Liver (tissue), 9 donors: ENCODE data around the gene PNPLA6. TPM values are rescaled to one million over a fixed set of nuclear protein-coding genes. Genes with fewer than 3 reads are reported as not detected.

ENCODE experiments used
- DNase-seq: peaks from one replicate; pipeline ENCODE4 v3.0.0-alpha.2; 2017; ENCODE audit warnings: low spot score
- H3K27ac ChIP-seq, 2 donors: one replicate each; pipeline ENCODE4 v1.7.0; 2013; ENCODE audit warnings: inconsistent platforms in 2 of 2, low read length in 2 of 2, control low read depth in 1 of 2, low read depth in 1 of 2, mild to moderate bottlenecking in 1 of 2
- H3K27me3 ChIP-seq, 4 donors: one replicate each; pipeline versions ENCODE4 v1.6.1 to v1.7.0; 2013; ENCODE audit warnings: low read length in 3 of 4, inconsistent platforms in 1 of 4, mild to moderate bottlenecking in 1 of 4, moderate library complexity in 1 of 4; ENCODE audit not compliant: control insufficient read depth in 4 of 4, insufficient read depth in 4 of 4
- H3K36me3 ChIP-seq, 4 donors: one replicate each; pipeline versions ENCODE4 v1.6.1 to v1.7.0; 2013; ENCODE audit warnings: low read length in 3 of 4, mild to moderate bottlenecking in 3 of 4, low read depth in 1 of 4, moderate library complexity in 1 of 4; ENCODE audit not compliant: control insufficient read depth in 4 of 4, insufficient read depth in 3 of 4
- H3K4me1 ChIP-seq, 4 donors: one replicate each; pipeline versions ENCODE4 v1.6.1 to v1.7.0; 2013; ENCODE audit warnings: low read length in 3 of 4, mild to moderate bottlenecking in 3 of 4, moderate library complexity in 1 of 4; ENCODE audit not compliant: control insufficient read depth in 4 of 4, insufficient read depth in 4 of 4
- H3K4me3 ChIP-seq, 3 donors: one replicate each; pipeline versions ENCODE4 v1.6.1 to v1.7.0; 2013; ENCODE audit warnings: low read length in 3 of 3, control low read depth in 1 of 3, low read depth in 1 of 3, mild to moderate bottlenecking in 1 of 3
- H3K9ac ChIP-seq, 2 donors: one replicate each; pipeline ENCODE4 v1.7.0; 2013; ENCODE audit warnings: low read length in 2 of 2, mild to moderate bottlenecking in 2 of 2, moderate library complexity in 2 of 2, control low read depth in 1 of 2, low read depth in 1 of 2
- H3K9me3 ChIP-seq, 4 donors: one replicate each; pipeline versions ENCODE4 v1.6.1 to v1.7.0; 2013; ENCODE audit warnings: low read length in 3 of 4; ENCODE audit not compliant: control insufficient read depth in 4 of 4
- EGR1 ChIP-seq, 2 donors: IDR thresholded peaks; 2 replicates each; pipeline ENCODE4 v1.6.1; 2016 to 2018; ENCODE audit warnings: antibody characterized with exemption in 2 of 2, low read depth in 2 of 2
- FOXA1 ChIP-seq: IDR thresholded peaks from 2 replicates; pipeline ENCODE4 v1.6.1; 2016; ENCODE audit warnings: antibody characterized with exemption
- FOXA2 ChIP-seq: IDR thresholded peaks from 2 replicates; pipeline ENCODE4 v1.6.1; 2016; ENCODE audit warnings: antibody characterized with exemption
- GABPA ChIP-seq, 2 donors: IDR thresholded peaks in 1 of 2; conservative IDR thresholded peaks in 1 of 2; 2 replicates each; pipeline ENCODE4 v1.6.1; 2016; ENCODE audit warnings: antibody characterized with exemption in 2 of 2, mild to moderate bottlenecking in 1 of 2, moderate library complexity in 1 of 2
- HNF4A ChIP-seq, 2 donors: conservative IDR thresholded peaks; 2 replicates each; pipeline ENCODE4 v1.6.1; 2016; ENCODE audit warnings: antibody characterized with exemption in 2 of 2, mild to moderate bottlenecking in 2 of 2
- HNF4G ChIP-seq: IDR thresholded peaks from 2 replicates; pipeline ENCODE4 v1.6.1; 2016; ENCODE audit warnings: antibody characterized with exemption
- JUND ChIP-seq, 2 donors: IDR thresholded peaks; 2 replicates each; pipeline ENCODE4 v1.6.1; 2016; ENCODE audit warnings: antibody characterized with exemption in 2 of 2
- NR2F2 ChIP-seq: IDR thresholded peaks from 2 replicates; pipeline ENCODE4 v1.6.1; 2016; ENCODE audit warnings: antibody characterized with exemption
- RAD21 ChIP-seq, 2 donors: IDR thresholded peaks; 2 replicates each; pipeline ENCODE4 v1.6.1; 2016; ENCODE audit warnings: antibody characterized with exemption in 2 of 2, mild to moderate bottlenecking in 2 of 2
- RXRA ChIP-seq, 2 donors: IDR thresholded peaks; 2 replicates each; pipeline ENCODE4 v1.6.1; 2017 to 2018; ENCODE audit warnings: antibody characterized with exemption in 2 of 2, mild to moderate bottlenecking in 1 of 2
- SP1 ChIP-seq: IDR thresholded peaks from 2 replicates; pipeline ENCODE4 v1.6.1; 2018; ENCODE audit warnings: antibody characterized with exemption, mild to moderate bottlenecking
- YY1 ChIP-seq: IDR thresholded peaks from 2 replicates; pipeline ENCODE4 v1.6.1; 2016; ENCODE audit warnings: antibody characterized with exemption, mild to moderate bottlenecking
- WGBS: extraction: QIAGEN DNeasy Blood & Tissue Kit; methylation state at CpG from one replicate; pipeline ENCODE4 v1.1.7; 2013; 5-methylcytosine and 5-hydroxymethylcytosine counted together
- polyA plus RNA-seq, 2 donors: library from polyadenylated mRNA; stranded (reverse) in 1 of 2; unstranded in 1 of 2; fragments of 200-250 nt in 1 of 2; fragments of >200 nt in 1 of 2; fragmentation: Nextera tagmentation in 1 of 2; extraction: Ambion mirVana in 1 of 2; gene quantifications; one replicate each; pipeline versions ENCODE4 v1.2.1 to v1.2.3, GENCODE V29; 2013 to 2015
- total RNA-seq, 2 donors: library from RNA; depleted of rRNA; stranded (reverse); fragments of >200 nt; gene quantifications; one replicate each; pipeline ENCODE4 v1.2.3, GENCODE V29; 2014
- TF ChIP-seq, protein P1 (sequence below): IDR thresholded peaks from 2 replicates; pipeline ENCODE4 v1.6.1; 2016; ENCODE audit warnings: antibody characterized with exemption
- TF ChIP-seq, protein P2 (sequence below): IDR thresholded peaks from 2 replicates; pipeline ENCODE4 v1.6.1; 2016; ENCODE audit warnings: antibody characterized with exemption
- TF ChIP-seq, protein P3 (sequence below): IDR thresholded peaks from 2 replicates; pipeline ENCODE4 v1.6.1; 2016; ENCODE audit warnings: antibody characterized with exemption, mild to moderate bottlenecking
- TF ChIP-seq, protein P4 (sequence below): fragments of 150-350 bp; IDR thresholded peaks from 2 replicates; pipeline ENCODE4 v1.5.1; 2017; ENCODE audit warnings: improper control_type of control experiment, low read depth, low read length; ENCODE audit not compliant: missing input control
- donor health status: healthy.
- donor health status: healthy.
- donor health status: healthy.
- donor health status: healthy.
- donor health status: healthy.

Gene PNPLA6
- total and polyA plus RNA-seq, 4 donors, result 20.9 to 68.4 (median 28.0) TPM

DNA sequence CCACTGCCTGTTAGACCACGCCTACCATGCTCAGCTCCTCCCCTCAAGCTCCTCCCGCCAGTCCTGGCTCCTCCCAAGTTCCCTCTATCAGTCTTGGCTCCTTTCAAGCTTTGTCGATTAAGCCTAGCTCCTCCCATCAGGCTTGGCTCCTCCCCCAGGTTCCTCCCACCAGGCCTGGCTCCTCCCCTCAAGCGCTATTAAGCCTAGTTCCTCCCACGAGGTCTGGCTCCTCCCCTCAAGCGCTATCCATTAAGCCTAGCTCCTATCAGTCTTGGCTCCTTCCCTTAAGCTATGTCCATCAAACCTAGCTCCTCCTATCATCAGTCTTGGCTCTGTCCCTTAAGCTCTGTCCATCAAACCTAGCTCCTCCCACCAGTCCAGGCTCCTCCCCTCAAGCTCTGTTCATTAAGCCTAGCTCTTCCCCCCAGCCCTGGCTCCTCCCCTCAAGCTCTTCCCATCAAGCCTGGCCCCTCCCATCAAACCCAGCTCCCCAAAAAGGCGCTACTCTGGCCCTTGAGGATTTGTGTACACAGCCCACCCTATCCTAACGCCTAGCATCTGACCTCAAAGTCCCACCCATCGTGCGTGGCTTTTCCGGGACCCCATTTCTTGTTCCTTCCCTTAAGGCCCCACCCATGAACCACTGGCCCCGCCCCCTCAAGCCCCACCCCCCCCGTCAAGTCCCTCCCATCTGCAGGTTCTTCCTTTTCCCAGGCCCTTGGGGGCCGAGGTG, 70.1 kb downstream of the PNPLA6 start:
- TF ChIP-seq YY1, result no peak
- no peak for TF ChIP-seq FOXA1
- no peak for TF ChIP-seq RXRA (IDR thresholded peaks at IDR 0.05)
- no peak for TF ChIP-seq EGR1 (IDR thresholded peaks at IDR 0.05; ENCODE audit: low read depth in 2 of 2)
- TF ChIP-seq HNF4G, result no peak
- no peaks in the 10 kb centered on the region for H3K9me3 ChIP-seq
- no peak for DNase-seq
- no peak overlapping the region for H3K9ac ChIP-seq
- 78% methylated on average over 14 of the region's 14 CpGs for WGBS
- H3K36me3 ChIP-seq, result peaks cover 3 to 27% (median 11%) of the 10 kb centered on the region in 4 donors
- H3K4me1 ChIP-seq, result peaks cover 0 to 8% (median 3%) of the 10 kb centered on the region in 4 donors
- H3K27me3 ChIP-seq, result no peaks in the 10 kb centered on the region
- H3K27ac ChIP-seq, result no peak overlapping the region
- H3K4me3 ChIP-seq, result no peak overlapping the region

DNA sequence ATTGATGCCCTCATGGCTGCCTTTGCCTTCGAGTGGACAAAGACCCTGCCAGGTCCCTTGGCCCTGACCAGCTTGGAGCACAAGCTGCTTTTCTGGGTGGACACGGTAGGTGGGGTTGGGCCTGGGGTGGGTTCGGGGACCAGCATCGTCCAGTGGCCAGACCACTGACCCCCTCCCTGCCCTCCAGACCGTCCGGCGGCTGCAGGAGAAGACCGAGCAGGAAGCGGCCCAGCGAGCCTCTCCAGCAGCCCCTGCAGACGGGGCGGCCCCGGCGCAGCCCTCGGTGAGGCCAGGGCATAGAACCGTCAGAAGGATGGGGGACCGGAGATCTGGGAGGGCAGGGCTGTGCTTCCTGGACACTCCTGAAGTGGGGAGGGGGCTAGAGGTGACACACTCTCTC, 70.8 kb downstream of the PNPLA6 start:
- Histone ChIP-seq H3K9ac (no peak overlapping the region), H3K27me3 (no peaks in the 10 kb centered on the region), H3K4me1 (peaks cover 0 to 8% (median 3%) of the 10 kb centered on the region in 4 donors), H3K4me3 (no peak overlapping the region), H3K9me3 (no peaks in the 10 kb centered on the region), H3K36me3 (peaks cover 3 to 33% (median 13%) of the 10 kb centered on the region in 4 donors), H3K27ac (no peak overlapping the region)
- WGBS, result 89% methylated on average over 17 of the region's 17 CpGs
- no peak for DNase-seq
- no peak for TF ChIP-seq RAD21 (IDR thresholded peaks at IDR 0.05)
- no peak for TF ChIP-seq GABPA (IDR thresholded peaks at IDR 0.05 in 1 of 2, conservative IDR thresholded peaks at IDR 0.05 in 1 of 2)

DNA sequence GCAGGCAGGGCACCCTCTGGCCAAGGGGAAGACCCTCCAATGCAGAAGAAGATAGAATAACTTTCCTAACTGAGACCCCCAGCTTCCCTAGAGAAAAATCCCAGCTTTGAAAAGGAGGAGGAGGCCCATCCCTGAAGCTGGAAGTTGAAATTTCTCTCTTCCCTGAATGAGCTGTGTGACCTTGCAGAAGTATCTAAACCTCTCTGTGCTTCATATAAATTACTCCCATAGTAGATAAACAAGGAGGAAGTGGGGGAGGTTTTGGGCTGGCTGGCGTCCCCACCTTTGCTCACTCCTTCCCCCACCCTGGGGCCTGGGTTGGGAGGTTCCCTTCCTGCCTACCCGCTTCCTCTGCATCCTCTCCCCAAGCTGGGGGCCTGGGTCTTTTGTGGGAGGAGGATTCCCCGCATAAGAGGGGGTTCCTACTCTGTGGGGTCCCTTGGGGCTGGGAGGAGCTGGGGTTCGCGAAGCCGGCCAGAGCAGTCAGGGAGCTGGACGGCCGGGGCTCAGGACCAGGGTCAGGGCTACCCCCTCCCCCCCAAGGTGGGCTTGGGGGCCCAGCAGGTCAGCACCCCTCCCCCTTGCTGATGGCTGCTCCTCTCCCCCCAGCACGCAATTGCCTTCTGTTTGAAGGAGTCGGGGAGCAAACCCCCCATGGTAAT, 71.8 kb downstream of the PNPLA6 start:
- Histone ChIP-seq H3K9ac (no peak overlapping the region), H3K27me3 (no peaks in the 10 kb centered on the region), H3K4me3 (no peak overlapping the region), H3K4me1 (peaks cover 0 to 3% (median under 1%) of the 10 kb centered on the region in 4 donors), H3K36me3 (peaks cover 8 to 43% (median 16%) of the 10 kb centered on the region in 4 donors), H3K27ac (no peak overlapping the region), H3K9me3 (no peaks in the 10 kb centered on the region)
- TF ChIP-seq EGR1 (IDR thresholded peaks at IDR 0.05; ENCODE audit: low read depth in 2 of 2) (no peak), SP1 (no peak), HNF4A (conservative IDR thresholded peaks at IDR 0.05) (no peak), FOXA2 (no peak), RXRA (IDR thresholded peaks at IDR 0.05) (no peak), FOXA1 (no peak), JUND (IDR thresholded peaks at IDR 0.05) (no peak), RAD21 (IDR thresholded peaks at IDR 0.05) (no peak), HNF4G (no peak), YY1 (no peak), NR2F2 (no peak), GABPA (IDR thresholded peaks at IDR 0.05 in 1 of 2, conservative IDR thresholded peaks at IDR 0.05 in 1 of 2) (no peak)
- TF ChIP-seq, protein P1, sequence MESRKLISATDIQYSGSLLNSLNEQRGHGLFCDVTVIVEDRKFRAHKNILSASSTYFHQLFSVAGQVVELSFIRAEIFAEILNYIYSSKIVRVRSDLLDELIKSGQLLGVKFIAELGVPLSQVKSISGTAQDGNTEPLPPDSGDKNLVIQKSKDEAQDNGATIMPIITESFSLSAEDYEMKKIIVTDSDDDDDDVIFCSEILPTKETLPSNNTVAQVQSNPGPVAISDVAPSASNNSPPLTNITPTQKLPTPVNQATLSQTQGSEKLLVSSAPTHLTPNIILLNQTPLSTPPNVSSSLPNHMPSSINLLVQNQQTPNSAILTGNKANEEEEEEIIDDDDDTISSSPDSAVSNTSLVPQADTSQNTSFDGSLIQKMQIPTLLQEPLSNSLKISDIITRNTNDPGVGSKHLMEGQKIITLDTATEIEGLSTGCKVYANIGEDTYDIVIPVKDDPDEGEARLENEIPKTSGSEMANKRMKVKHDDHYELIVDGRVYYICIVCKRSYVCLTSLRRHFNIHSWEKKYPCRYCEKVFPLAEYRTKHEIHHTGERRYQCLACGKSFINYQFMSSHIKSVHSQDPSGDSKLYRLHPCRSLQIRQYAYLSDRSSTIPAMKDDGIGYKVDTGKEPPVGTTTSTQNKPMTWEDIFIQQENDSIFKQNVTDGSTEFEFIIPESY, result no peak
- TF ChIP-seq, protein P2, sequence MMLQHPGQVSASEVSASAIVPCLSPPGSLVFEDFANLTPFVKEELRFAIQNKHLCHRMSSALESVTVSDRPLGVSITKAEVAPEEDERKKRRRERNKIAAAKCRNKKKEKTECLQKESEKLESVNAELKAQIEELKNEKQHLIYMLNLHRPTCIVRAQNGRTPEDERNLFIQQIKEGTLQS, result no peak
- TF ChIP-seq, protein P3, sequence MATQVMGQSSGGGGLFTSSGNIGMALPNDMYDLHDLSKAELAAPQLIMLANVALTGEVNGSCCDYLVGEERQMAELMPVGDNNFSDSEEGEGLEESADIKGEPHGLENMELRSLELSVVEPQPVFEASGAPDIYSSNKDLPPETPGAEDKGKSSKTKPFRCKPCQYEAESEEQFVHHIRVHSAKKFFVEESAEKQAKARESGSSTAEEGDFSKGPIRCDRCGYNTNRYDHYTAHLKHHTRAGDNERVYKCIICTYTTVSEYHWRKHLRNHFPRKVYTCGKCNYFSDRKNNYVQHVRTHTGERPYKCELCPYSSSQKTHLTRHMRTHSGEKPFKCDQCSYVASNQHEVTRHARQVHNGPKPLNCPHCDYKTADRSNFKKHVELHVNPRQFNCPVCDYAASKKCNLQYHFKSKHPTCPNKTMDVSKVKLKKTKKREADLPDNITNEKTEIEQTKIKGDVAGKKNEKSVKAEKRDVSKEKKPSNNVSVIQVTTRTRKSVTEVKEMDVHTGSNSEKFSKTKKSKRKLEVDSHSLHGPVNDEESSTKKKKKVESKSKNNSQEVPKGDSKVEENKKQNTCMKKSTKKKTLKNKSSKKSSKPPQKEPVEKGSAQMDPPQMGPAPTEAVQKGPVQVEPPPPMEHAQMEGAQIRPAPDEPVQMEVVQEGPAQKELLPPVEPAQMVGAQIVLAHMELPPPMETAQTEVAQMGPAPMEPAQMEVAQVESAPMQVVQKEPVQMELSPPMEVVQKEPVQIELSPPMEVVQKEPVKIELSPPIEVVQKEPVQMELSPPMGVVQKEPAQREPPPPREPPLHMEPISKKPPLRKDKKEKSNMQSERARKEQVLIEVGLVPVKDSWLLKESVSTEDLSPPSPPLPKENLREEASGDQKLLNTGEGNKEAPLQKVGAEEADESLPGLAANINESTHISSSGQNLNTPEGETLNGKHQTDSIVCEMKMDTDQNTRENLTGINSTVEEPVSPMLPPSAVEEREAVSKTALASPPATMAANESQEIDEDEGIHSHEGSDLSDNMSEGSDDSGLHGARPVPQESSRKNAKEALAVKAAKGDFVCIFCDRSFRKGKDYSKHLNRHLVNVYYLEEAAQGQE, result no peak
- TF ChIP-seq, protein P4, sequence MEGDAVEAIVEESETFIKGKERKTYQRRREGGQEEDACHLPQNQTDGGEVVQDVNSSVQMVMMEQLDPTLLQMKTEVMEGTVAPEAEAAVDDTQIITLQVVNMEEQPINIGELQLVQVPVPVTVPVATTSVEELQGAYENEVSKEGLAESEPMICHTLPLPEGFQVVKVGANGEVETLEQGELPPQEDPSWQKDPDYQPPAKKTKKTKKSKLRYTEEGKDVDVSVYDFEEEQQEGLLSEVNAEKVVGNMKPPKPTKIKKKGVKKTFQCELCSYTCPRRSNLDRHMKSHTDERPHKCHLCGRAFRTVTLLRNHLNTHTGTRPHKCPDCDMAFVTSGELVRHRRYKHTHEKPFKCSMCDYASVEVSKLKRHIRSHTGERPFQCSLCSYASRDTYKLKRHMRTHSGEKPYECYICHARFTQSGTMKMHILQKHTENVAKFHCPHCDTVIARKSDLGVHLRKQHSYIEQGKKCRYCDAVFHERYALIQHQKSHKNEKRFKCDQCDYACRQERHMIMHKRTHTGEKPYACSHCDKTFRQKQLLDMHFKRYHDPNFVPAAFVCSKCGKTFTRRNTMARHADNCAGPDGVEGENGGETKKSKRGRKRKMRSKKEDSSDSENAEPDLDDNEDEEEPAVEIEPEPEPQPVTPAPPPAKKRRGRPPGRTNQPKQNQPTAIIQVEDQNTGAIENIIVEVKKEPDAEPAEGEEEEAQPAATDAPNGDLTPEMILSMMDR, result no peak
- DNase-seq, result no peak
- WGBS, result 90% methylated on average over 10 of the region's 10 CpGs
